Measurements from ENCODE around the gene QTRT2. TPM values are rescaled to one million over a fixed set of nuclear protein-coding genes. Genes with fewer than 3 reads are reported as not detected.

Gene QTRT2
- total RNA-seq, 1 donor from 2014 or later = 12.4 TPM

GRCh38 chr3:114078126-114078525 lies 21.6 kb downstream of the QTRT2 start:
- DNase-seq (ENCODE audit: low read depth) = no peak

GRCh38 chr3:114079761-114080160 lies 23.2 kb downstream of the QTRT2 start:
- no peak for DNase-seq (ENCODE audit: low read depth)

- DNase-seq (ENCODE audit: low read depth) = no peak
Observed at GRCh38 chr3:114080201-114080600, 23.7 kb downstream of the QTRT2 start.

GRCh38 chr3:114081037-114081436 lies 24.5 kb downstream of the QTRT2 start:
- no peak for DNase-seq (ENCODE audit: low read depth)

GRCh38 chr3:114083112-114083511 lies 26.6 kb downstream of the QTRT2 start:
- DNase-seq (ENCODE audit: low read depth) = no peak

- DNase-seq (ENCODE audit: low read depth) = peak; percentile 60
Observed at GRCh38 chr3:114086356-114086755, 29.8 kb downstream of the QTRT2 start.

GRCh38 chr3:114089675-114090074 lies 33.1 kb downstream of the QTRT2 start:
- no peak for DNase-seq (ENCODE audit: low read depth)

GRCh38 chr3:114092151-114093015 lies 35.8 kb downstream of the QTRT2 start:
- DNase-seq (ENCODE audit: low read depth) = no peak

GRCh38 chr3:114093016-114093380 lies 36.5 kb downstream of the QTRT2 start:
- no peak for DNase-seq (ENCODE audit: low read depth)

- DNase-seq (ENCODE audit: low read depth) = peak; percentile 45
Observed at GRCh38 chr3:114093596-114093995, 37.1 kb downstream of the QTRT2 start.

- DNase-seq (ENCODE audit: low read depth) = no peak
Observed at GRCh38 chr3:114095796-114096195, 39.3 kb downstream of the QTRT2 start.

GRCh38 chr3:114101101-114101500 lies 44.6 kb downstream of the QTRT2 start:
- DNase-seq (ENCODE audit: low read depth) = no peak

- no peak for DNase-seq (ENCODE audit: low read depth)
Observed at GRCh38 chr3:114103181-114103580, 46.6 kb downstream of the QTRT2 start.

GRCh38 chr3:114103858-114104257 lies 47.3 kb downstream of the QTRT2 start:
- DNase-seq (ENCODE audit: low read depth) = no peak

- no peak for DNase-seq (ENCODE audit: low read depth)
Observed at GRCh38 chr3:114104414-114104813, 47.9 kb downstream of the QTRT2 start.

- DNase-seq (ENCODE audit: low read depth) = no peak
Observed at GRCh38 chr3:114108137-114108536, 51.6 kb downstream of the QTRT2 start.

- no peak for DNase-seq (ENCODE audit: low read depth)
Observed at GRCh38 chr3:114110439-114110838, 53.9 kb downstream of the QTRT2 start.

GRCh38 chr3:114111060-114111770 lies 54.7 kb downstream of the QTRT2 start:
- DNase-seq (ENCODE audit: low read depth) = no peak

- DNase-seq (ENCODE audit: low read depth) = no peak
Observed at GRCh38 chr3:114112696-114113095, 56.2 kb downstream of the QTRT2 start.

GRCh38 chr3:114114719-114115118 lies 58.2 kb downstream of the QTRT2 start:
- no peak for DNase-seq (ENCODE audit: low read depth)

- DNase-seq (ENCODE audit: low read depth) = no peak
Observed at GRCh38 chr3:114115143-114115542, 58.6 kb downstream of the QTRT2 start.

GRCh38 chr3:114119776-114120175 lies 63.2 kb downstream of the QTRT2 start:
- DNase-seq (ENCODE audit: low read depth) = no peak

GRCh38 chr3:114120211-114120610 lies 63.7 kb downstream of the QTRT2 start:
- no peak for DNase-seq (ENCODE audit: low read depth)

Measured in myocyte (in vitro differentiated cells).